ENCODE results near the gene DNAH14.
"Not testable (repeated sequence)": the region's sequence is repeated elsewhere in the genome, so short reads cannot be mapped to it uniquely, and the experiment has no call there.

Gene DNAH14

DNA sequence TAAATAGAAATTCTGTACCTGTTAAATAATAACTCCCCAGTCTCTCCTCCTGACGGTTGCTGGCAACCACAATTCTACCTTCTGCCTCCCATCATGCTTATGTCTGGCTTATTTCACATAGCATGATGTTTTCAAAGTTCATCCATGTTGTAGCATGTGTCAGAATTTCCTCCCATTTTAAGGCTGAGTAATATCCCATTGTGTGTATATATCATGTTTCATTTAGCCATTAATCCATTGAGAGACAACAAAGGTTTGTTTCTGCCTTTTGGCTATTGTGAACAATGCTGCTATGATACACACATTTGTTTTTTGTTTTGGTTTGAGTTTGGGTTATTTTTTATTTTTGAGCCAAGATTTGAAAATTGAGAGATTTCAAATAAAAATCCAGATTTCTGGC lies 426.4 kb downstream of the DNAH14 start:
- FAIRE-seq: no peak

DNA sequence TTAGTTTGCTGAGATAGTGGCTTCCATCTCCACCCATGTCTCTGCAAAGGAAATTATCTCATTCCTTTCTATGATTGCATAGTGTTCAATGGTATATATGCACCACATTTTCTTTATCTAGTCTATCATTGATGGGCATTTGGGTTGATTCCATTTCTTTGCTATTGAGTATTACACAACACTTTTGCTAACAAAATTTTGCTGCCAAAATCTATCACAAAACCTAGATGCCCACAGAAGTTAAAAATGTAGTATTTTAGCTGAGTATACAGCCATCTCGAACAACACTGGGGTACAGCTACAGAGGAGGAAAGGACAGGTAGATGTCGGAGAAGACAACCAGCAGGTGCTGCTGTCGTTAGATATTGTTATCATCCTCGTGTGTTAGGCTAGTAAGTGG lies 430.6 kb downstream of the DNAH14 start:
- FAIRE-seq: no peak

DNA sequence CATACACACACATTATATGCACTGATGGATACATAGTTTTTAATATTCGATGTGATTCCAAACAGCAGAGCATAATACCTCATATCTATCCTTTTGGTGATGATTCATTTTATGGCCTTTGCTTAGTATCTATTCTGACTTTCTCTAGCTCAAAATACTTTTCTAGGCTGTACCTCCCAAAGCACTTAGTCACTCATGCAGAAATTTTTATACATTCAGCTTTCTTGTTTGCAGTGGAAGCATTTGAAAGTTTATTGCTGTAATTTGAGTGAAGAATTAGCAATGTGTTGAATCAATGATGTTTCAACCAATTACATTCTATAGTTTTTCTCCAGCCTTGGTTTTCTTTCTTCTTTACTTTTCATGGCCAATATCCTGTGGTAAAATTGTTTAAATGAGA lies 431.7 kb downstream of the DNAH14 start:
- no peak for FAIRE-seq

DNA sequence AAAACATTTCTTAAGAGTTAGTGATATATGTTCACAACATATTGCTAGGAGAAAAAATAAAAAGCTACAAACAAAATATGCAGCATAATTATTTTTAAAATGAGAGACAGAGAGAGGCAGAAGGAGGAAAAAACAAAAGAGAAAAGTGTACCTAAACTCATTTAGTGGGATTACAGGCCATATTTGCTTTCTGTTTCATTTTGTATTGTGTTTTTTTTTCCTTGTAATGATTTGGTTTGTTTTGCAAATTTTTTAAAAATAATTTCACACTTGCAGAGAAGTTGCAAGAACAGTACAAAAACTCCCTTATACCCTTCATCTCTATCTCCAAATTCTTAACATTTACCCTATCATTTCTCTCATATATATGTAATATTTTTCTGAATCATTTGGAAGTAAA lies 433.3 kb downstream of the DNAH14 start:
- FAIRE-seq: no peak

DNA sequence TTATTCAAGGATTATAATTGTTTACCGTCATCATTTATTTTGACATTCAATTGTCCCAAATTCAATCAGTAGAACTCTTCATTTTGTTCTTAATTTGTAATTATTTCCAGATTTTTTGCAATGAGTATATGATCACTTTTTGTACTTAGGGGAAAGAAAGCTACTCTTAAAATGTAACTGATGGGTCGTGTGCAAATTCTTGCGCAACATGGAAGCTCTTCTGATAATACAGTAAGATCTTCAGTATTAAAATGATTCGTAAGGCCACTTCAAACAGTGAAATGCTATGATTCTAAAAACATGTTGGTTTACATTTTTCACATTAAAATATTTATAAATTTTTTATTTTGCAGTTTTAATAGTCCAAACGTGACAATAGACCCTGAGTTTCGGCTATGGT lies 435.0 kb downstream of the DNAH14 start:
- no peak for FAIRE-seq

DNA sequence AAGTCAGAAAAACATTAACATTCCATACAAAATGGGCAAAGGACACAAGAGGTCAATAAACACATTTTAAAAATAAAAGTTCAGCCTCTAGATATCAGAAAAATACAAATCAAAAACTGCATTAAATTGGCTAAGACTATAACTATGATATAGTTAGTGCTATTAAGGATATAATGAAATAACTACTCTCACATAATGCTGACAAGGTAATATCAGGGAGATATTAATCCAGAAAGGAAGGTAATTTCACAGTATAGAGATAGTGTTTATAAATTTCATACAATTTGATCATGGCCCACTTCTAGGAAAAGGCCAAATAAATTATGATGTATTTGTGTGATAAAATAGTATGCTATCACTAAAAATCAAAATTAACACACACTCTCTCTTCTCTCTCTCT lies 436.5 kb downstream of the DNAH14 start:
- FAIRE-seq: no peak

DNA sequence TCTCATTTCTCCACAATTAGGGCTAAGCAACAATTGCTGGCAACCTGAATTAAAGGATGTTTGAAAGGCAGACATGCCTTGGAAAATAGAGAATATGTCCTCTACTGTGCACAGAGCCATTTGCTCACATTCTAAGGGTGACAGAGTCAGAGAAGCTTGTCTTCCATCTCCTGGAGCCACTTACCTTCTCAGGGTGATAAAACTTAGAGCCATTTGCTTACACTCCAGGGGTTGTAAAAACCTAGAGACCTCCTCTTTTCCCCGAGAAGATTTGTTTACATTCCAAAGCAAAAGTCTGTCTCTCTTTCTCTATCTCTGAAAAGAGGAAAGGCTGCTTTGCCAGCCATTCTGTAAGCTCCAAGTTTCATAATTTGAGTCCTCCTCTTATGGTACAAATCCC lies 437.1 kb downstream of the DNAH14 start:
- no peak for FAIRE-seq

DNA sequence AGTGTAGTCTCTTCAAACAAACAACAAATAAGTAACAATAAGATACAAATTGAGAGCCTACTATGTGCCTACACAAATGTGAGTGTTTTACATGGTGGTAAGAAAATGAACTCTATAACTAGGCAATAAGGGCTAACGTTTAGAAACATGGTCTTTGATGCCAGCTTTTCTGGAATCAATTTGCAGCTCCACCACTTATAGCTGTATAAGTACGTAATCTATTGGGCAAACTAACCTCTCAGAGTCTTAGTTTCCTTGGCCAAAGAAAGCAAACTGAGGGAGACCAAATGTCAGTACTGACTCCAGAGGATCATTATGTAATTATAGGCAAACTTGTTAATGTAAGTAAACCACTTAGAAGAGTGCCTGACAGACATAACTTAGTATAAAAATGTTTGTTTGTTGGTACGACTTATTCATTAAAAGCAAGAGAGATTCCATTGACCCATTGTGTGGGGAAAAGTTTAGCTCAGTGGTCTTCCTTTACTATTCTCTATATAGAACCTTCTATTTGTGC lies 438.6 kb downstream of the DNAH14 start:
- no peak for FAIRE-seq

DNA sequence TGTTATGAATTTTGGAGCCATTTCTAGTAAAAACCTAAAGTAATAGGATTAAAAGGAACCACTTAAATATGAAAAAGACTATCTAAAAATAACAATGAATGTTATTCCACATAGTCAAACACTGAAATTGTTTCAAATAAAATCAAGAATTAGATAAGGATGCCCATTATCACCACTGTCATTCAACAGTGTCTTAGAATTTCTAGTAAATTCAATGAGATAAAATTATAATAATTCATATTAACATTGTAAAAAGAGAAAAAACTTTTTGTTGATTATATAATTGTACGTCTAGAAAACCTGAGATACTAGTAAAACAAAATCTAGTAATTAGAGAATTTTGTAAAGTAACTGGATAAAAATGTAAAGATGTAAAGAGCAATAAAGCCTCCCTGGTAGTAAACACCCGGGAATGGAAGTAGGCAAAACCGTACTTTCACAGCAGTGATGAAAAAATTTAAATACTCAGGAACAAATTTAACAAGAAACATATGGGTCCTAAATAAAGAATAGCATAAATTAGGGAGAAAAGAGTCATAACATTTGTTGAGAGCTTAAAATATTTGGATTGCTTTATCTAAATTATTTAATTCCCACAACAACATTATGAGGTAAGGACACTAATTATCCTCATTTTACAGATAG lies 442.0 kb downstream of the DNAH14 start:
- no peak for FAIRE-seq

DNA sequence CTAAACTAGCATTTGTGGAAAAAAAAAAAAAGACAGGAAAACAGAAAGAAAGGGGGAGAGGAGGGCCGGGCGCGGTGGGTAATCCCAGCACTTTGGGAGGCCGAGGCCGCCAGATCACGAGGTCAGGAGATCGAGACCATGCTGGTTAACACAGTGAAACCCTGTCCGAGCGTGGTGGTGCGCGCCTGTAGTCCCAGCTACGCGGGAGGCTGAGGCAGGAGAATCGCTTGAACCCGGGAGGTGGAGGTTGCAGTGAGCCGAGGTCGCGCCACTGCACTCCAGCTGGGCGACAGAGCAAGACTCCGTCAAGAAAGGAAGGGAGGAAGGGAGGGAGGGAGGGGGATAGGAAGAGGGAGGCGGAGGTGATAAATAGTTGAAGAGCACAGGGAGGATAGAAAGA lies 443.7 kb downstream of the DNAH14 start:
- FAIRE-seq: no peak

DNA sequence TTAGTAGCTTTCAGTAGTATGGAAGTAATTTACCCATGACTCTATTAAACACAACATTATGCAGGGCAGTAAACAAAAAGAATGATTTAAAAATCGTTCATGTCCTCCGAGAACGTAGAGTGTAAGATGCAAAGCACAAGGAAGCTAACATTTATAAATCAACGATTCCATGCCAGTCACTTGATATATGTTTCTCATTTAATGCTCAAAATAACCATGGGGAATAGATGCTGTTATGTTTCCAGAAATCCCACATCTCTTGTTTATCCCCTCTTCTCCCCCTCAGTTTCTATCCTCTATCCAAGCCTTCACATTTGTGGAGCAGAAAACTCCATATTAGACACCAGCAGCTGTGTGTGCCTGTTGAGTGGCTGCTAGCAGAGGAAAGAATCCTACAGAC lies 445.5 kb downstream of the DNAH14 start:
- no peak for FAIRE-seq

DNA sequence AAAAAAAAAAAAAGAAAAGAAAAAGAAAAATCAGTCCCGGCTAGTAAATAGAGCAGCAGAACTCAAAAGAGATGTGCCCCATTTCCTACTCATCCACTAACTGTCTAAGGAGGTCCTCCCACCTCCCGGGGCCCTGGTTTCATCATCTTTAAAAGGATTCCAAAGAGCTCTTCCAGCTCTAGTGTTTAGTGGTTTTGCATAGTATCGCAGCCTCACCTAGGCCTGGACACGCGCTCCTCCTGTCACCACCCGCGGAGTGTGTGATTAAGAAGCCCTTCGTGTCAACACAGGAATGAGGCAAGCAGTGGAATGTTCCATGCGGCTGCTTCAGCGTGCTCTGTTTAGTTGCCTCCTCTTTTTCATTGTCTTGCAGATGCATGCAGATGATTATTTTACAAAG lies 449.4 kb downstream of the DNAH14 start:
- no peak for FAIRE-seq

DNA sequence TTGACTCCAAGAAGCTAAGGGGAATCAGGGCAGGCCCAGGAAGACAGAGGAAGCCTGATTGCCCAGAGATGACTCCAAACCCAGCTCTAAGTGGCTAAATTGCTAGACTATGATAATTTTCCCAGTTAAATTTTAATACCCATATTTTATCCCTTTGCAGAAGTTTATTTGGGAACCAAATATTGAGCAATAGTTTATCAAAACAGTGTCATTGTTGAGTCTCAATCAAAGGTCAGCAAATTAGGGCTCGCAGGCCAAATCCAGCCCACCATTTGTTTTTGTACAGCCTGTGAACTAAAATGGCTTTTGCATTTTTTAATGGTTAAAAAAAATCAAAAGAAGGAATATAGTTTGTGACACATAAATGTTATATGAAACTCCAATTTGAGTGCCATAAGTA lies 451.2 kb downstream of the DNAH14 start:
- FAIRE-seq: no peak

DNA sequence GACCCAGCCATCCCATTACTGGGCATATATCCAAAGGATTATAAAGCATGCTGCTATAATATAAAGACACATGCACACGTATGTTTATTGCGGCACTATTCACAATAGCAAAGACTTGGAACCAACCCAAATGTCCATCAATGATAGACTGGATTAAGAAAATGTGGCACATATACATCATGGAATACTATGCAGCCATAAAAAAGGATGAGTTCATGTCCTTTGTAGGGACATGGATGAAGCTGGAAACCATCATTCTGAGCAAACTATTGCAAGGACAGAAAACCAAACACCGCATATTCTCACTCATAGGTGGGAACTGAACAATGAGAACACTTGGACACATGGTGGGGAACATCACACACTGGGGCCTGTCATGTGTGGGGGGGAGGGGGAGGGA lies 457.4 kb downstream of the DNAH14 start:
- FAIRE-seq: not testable (repeated sequence)

DNA sequence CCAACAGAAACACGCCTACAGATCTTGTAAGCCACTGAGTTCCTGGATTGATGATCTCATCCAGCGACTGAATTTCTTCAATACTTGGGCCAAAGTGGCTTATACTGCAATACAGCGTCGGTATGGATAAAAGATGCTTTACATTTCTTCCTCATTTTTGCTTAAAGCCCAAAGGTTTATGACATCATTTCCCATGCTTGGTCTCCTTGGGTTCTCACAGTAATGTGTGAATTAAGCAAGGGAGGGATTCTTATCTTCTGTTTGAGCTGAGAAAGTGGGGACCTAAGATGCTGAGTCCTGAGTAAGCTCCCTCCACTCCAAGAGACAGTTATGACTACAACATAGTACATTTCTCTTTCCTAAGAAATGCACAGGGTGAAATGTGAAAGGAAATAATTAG lies 458.9 kb downstream of the DNAH14 start:
- FAIRE-seq: no peak

DNA sequence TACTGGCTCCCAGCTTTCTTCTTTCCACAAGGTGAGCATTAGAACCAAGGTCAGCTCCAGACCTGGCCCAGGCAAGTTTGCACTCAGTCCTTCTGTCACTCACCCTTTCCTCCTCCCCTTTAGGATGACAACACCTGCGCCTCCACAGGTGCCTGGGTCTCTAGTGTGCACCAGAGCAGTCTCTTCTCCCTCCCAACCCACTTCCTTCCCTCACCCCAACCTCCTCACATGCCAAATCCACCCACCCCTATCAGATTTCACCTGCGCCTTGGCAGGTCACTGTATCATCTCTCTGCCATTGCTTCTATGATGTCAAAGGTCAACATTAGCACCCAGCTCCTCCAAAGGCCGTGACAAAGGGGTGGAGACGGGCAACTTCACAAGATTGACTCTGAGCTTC lies 460.4 kb downstream of the DNAH14 start:
- FAIRE-seq: no peak

DNA sequence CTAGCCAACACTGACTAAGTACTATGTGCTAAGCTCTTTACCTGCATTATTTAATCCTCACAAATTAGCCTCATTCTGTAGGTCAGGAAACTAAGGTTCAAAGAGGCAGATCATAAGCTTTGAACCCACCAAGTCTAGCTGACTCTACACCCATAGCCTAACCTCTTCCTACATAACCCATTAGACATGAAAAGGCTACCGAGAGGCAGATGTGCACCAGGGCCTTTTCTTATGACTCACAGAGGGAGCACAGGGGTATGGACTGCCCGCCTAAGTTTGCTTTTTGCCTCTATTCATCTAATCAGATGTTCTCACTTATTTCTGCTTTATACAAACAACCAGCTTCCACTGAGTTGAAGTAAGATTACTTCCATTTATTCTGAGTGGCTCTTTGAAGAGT lies 466.9 kb downstream of the DNAH14 start:
- FAIRE-seq: no peak

DNA sequence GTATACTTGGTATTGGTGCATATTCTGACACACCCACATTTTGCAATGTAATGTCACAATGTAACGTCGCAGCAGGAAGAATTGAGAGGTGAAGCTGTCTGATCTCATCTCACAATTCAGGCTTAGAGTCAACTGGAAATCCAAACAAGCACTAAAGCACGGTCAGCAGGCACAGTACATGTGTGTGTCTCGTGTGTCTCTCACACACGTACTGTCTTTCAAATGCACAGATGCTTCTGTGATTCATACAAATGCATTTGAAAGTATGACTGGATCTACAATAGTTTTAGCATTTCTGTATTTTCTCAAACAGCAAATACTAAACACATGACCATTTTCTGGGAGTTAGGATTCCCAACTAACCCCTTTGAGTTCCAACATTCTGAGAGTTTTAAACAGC lies 471.5 kb downstream of the DNAH14 start:
- FAIRE-seq: no peak

DNA sequence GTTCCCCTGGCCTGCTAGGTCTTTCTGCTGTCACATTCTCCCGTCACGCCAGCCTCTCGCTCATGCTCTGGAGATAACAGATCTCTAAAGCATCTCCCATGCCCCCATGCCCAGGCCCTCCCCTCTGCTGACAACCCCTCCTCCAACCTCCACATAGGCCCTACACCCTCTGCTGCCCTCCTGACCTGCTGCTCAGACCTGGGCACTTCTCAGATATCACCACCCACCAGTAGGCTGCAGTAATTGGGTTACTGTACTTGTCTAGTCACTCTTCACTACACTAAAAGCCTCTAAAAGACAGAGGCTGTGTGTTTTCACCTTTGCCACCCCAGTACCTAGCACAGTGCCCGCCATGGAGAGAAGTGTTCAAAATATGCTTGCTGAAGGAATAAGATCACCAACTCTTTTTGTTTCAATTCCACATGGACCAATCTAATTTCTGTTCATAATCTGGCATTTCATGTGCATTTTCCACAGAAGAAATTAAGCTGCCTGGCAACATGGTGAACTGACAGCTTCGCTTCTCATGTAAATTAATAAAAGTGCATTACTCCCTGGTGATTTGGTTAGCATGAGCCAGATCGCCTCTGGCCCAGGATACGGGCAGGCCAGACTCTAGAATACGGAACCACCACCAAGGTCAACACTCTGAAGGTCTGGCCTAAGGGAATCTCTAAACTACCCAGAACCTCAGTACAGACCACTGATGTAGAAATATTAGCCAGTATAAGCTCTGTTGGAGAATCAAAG lies 477.7 kb downstream of the DNAH14 start:
- FAIRE-seq: no peak

DNA sequence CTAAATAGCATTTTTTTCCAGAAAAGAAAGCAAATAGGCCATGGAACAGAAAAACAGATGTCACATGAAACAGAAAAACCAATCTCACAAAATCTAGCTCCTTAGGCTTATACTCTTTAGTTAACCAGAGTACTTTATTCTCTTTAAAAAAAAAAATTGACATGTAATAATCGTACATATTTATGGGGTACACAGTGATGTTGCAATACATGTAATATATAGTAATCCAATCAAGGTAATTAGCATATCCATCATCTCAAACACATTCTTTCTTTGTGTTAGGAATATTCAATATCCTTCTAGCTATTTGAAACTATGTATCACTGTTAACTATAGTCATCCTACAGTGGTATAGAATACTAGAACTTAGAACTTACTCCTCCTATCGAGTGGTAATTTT lies 478.3 kb downstream of the DNAH14 start:
- FAIRE-seq: no peak

DNA sequence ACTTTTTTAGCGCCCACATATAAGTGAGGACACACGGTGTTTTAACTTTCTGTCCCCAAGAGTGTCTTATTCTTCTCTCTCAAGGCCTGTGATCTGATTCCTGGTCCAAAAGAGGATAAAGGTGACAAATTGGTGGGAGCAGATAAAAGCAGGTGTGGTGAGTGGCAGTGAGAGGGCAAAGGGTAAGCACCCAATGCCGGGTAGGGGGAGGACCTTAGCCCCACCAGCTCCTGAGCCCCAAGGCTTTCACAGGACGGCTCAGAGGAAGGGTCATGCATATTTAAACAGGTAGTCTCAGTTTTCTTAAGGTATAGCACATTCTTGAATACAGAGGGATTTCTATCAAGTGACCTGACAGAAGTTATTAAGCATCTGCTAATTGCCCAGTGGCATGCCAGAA lies 478.8 kb downstream of the DNAH14 start:
- no peak for FAIRE-seq

DNA sequence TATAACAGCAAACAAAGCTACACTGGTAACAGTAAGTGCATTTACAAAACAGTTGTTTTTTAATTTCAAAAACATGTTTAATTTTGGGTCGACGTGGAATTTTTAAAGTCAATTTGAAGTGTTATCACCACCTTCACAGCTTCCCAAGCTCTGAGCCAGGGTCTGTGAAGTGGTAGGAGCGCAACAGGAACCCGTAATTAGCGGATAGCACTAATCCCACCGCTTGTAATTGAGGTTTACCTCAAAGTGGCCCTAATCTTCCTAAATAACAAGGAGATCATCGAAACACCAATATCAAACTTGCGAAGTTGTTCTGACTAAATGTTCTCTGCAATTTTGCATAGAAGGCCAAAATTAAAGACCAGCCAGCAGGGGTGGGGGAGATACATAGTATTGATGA lies 479.6 kb downstream of the DNAH14 start:
- no peak for FAIRE-seq

DNA sequence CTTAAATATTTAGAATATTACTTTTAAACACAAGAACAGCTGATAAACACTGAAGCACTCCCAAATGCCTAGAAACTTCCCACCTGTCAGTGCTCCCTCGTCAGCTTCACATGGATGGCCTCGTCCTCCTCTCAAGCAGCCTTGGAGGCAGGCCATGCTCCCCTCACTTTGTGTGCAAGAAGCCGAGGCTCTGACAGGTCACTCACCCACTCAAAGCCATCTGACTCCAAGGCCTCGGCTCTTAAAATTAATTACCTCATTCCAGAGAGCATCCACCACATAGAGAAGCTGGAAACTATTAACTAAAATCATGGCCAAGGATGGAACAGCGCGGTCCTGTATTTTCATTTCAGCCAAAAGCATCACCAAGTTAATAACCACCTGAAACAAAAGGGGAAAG lies 480.6 kb downstream of the DNAH14 start:
- no peak for FAIRE-seq

DNA sequence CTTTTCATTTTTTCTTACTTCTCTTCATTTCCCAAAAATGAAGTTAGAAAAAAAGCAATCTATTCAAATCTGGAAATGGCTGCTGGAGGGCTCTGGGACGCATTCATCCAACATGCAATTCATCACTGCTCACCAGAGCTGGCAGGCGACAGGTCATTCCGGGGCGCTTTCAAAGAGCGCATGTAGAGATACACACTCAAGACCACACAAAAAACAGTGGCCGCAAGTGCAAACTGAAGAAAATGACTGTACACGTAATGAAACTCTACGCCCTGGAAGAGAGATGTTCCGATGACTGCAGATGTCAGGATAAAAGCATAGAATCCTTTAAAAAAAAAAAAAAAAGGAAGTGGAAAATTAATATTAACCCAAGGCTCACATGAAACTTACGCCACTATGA lies 482.8 kb downstream of the DNAH14 start:
- no peak for FAIRE-seq

DNA sequence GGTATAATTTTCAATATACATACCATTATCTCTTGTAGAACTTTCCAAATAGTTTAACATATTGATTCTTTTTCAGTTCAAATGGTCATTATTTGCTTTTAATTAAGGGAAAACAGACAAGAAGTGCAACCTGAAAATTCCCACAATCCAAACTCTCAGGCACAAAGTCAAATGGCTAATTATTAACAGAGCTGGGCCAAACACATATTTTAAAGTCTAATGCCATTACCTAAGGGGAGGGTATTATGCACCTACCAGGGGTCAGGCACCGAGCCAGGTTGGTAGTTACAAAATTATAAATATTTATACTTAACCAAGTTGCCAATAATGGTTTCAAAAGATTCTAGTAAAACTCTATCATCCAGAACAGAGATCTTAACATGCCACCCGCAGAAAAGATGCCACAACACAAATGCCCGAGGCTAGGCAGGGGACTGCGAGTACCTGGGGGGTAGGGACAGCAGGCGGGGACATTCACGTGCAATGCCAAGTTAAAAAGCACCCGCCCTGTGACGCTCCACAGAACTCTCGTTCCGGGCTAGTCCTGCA lies 483.4 kb downstream of the DNAH14 start:
- FAIRE-seq: no peak

Data from islet of Langerhans (tissue), 1 donor.